ENCODE results near the gene BTNL2.

DNA sequence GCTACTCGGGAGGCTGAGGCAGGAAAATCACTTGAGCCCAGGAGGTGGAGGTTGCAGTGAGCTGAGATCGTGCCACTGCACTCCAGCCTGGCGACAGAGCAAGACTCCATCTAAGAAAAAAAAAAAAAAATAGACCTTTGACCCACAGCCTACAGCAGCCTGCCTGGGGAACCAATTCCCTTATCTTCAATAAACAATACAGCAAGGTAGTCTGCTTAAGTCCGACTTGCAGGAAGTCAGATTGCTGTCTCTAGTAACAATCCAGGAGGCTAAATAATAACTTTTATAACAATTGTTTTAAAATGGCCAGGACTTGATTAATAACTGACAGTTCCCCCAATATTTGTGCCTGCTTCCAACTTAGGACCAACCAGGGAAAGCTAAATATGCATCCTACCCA lies 19.4 kb upstream of the BTNL2 start:
- TF ChIP-seq, protein P1, sequence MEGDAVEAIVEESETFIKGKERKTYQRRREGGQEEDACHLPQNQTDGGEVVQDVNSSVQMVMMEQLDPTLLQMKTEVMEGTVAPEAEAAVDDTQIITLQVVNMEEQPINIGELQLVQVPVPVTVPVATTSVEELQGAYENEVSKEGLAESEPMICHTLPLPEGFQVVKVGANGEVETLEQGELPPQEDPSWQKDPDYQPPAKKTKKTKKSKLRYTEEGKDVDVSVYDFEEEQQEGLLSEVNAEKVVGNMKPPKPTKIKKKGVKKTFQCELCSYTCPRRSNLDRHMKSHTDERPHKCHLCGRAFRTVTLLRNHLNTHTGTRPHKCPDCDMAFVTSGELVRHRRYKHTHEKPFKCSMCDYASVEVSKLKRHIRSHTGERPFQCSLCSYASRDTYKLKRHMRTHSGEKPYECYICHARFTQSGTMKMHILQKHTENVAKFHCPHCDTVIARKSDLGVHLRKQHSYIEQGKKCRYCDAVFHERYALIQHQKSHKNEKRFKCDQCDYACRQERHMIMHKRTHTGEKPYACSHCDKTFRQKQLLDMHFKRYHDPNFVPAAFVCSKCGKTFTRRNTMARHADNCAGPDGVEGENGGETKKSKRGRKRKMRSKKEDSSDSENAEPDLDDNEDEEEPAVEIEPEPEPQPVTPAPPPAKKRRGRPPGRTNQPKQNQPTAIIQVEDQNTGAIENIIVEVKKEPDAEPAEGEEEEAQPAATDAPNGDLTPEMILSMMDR (IDR thresholded peaks at IDR 0.05), result no peak
- no peak for TF ChIP-seq POLR2A (IDR thresholded peaks at IDR 0.05)
